ENCODE data around the gene CRACDL. TPM values are rescaled to one million over a fixed set of nuclear protein-coding genes. Genes with fewer than 3 reads are reported as not detected.

The CRACDL gene
- total RNA-seq, 1 experiment from 2014 or later = 1.1 TPM

DNA sequence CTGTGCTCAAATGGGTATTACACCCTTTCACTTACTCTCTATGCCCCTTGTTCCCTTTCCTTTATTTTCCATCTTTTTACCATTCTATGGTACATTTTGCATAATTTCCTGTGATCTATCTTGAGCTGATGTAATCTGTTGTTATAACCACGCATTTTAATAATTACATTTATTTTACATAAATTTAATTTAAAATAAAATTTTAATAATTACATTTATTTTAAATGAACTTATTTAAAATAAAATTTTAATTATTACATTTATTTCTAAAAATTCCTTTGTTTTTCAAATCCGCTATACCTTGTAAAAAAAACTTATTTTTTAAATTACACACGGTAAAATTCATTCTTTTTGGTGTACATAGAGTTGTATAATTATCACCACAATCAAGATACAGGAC lies 93.9 kb downstream of the CRACDL start:
- no peaks in the 10 kb centered on the region for H3K4me1 ChIP-seq
- no peak overlapping the region for H3K4me3 ChIP-seq (ENCODE audit: low read depth, low read length)
- CTCF ChIA-PET = no interaction called here
- Mint-ChIP-seq H3K27me3 (ENCODE audit: insufficient read depth, unreplicated experiment) (no peaks in the 10 kb centered on the region), H3K36me3 (ENCODE audit: insufficient read depth, unreplicated experiment) (no peaks in the 10 kb centered on the region), H3K9me3 (ENCODE audit: unreplicated experiment) (no peaks in the 10 kb centered on the region), H3K27ac (ENCODE audit: unreplicated experiment) (no peak overlapping the region), H3K4me3 (ENCODE audit: unreplicated experiment) (no peak overlapping the region), H3K4me1 (ENCODE audit: low read depth, unreplicated experiment) (no peaks in the 10 kb centered on the region)
- no peaks in the 10 kb centered on the region for H3K36me3 ChIP-seq (ENCODE audit: control insufficient read depth, insufficient read depth, low read length)
- H3K27me3 ChIP-seq (replicated peaks; ENCODE audit: control insufficient read depth, insufficient read depth, low read length) = no peaks in the 10 kb centered on the region
- intact Hi-C loops (cut with micrococcal nuclease; ENCODE audit: unreplicated experiment) = no loop called here
- BruUV-seq (replicated peaks) = no TSS peak
- POLR2A ChIA-PET = no interaction called here
- TF ChIP-seq, protein P1, sequence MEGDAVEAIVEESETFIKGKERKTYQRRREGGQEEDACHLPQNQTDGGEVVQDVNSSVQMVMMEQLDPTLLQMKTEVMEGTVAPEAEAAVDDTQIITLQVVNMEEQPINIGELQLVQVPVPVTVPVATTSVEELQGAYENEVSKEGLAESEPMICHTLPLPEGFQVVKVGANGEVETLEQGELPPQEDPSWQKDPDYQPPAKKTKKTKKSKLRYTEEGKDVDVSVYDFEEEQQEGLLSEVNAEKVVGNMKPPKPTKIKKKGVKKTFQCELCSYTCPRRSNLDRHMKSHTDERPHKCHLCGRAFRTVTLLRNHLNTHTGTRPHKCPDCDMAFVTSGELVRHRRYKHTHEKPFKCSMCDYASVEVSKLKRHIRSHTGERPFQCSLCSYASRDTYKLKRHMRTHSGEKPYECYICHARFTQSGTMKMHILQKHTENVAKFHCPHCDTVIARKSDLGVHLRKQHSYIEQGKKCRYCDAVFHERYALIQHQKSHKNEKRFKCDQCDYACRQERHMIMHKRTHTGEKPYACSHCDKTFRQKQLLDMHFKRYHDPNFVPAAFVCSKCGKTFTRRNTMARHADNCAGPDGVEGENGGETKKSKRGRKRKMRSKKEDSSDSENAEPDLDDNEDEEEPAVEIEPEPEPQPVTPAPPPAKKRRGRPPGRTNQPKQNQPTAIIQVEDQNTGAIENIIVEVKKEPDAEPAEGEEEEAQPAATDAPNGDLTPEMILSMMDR (IDR thresholded peaks at IDR 0.05; ENCODE audit: insufficient read depth in 1 of 2, low read depth in 1 of 2, low read length in 1 of 2, severe bottlenecking in 1 of 2, unreplicated experiment in 1 of 2) = no peak
- DNase-seq = no peak
- H3K9me3 ChIP-seq = no peaks in the 10 kb centered on the region

DNA sequence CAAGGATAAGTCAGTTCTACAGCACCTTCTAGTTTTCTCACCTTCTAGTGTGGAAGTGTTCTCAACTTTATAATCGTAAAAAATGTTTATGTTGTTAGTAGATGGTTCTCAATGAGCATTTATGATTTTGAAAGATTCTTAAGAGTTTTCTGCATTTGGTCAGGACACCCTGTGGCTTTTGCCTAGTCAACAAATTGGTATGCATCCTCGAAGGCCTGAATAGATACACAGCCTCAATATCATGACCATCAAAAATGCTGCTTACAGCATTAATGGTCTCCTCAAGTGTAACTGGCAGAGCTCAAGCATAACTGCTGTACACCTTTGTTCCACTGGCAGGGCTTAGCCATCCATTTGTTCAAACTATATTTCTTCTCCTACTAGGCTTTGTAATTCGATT lies 96.7 kb downstream of the CRACDL start:
- H3K27ac Mint-ChIP-seq (ENCODE audit: unreplicated experiment) = no peak overlapping the region

DNA sequence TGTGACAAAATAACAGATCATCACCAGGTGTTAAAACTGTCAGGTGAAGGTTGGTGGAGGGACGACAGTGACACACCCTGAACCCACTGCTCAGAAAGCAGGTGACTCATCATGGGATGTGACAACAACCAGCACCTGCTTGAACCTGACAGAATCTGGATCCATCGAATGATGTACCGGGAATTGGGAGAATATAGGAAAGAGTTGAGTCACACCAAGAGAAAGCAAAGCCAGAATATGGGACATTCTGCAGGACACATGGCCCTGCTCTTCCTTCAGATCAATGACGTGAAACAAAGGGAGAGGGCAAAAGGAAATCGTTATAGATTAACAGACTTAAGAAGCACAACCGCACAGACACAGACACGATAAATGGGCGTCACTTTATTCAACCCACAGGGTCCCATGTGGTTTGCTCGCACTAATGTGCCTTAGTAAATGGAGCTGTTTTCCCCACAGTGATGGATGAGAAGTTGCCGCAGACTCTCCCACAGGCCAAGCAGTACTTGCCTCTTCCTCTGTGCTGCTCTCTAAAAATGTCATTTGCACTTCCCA lies 100.1 kb downstream of the CRACDL start:
- POLR2A ChIA-PET = interaction anchor here (0.6 kb wide), 1 partner anchor 125 kb away, joined by 4 read pairs; no protein-coding TSS in a partner anchor
- BruUV-seq (replicated peaks) = no TSS peak
- Histone ChIP-seq H3K4me1 (peaks cover 3% of the 10 kb centered on the region; the same call in 1 of the 2 replicates), H3K4me3 (ENCODE audit: low read depth, low read length) (no peak overlapping the region), H3K27me3 (replicated peaks; ENCODE audit: control insufficient read depth, insufficient read depth, low read length) (no peaks in the 10 kb centered on the region), H3K9me3 (no peaks in the 10 kb centered on the region), H3K36me3 (ENCODE audit: control insufficient read depth, insufficient read depth, low read length) (no peaks in the 10 kb centered on the region)
- TF ChIP-seq, protein P1 (IDR thresholded peaks at IDR 0.05; ENCODE audit: insufficient read depth in 1 of 2, low read depth in 1 of 2, low read length in 1 of 2, severe bottlenecking in 1 of 2, unreplicated experiment in 1 of 2) = no peak
- intact Hi-C loops (cut with micrococcal nuclease; ENCODE audit: unreplicated experiment) = loop anchor here (2.0 to 5.0 kb wide), 2 partner anchors 39 to 104 kb away; partner anchors contain the start of gene MGAT4A
- no peaks in the 10 kb centered on the region for H3K27me3 Mint-ChIP-seq (ENCODE audit: insufficient read depth, unreplicated experiment)
- no peaks in the 10 kb centered on the region for H3K36me3 Mint-ChIP-seq (ENCODE audit: insufficient read depth, unreplicated experiment)
- CTCF ChIA-PET = interaction anchor here (1.0 to 1.7 kb wide), 3 partner anchors 40 to 186 kb away, joined by 3 to 10 read pairs (median 10); no protein-coding TSS in a partner anchor
- peaks cover 9% of the 10 kb centered on the region for H3K4me1 Mint-ChIP-seq (ENCODE audit: low read depth, unreplicated experiment)
- H3K27ac Mint-ChIP-seq (ENCODE audit: unreplicated experiment) = no peak overlapping the region
- DNase-seq = no peak
- H3K9me3 Mint-ChIP-seq (ENCODE audit: unreplicated experiment) = no peaks in the 10 kb centered on the region
- H3K4me3 Mint-ChIP-seq (ENCODE audit: unreplicated experiment) = no peak overlapping the region

More for the DNA sequence above, 96.7 kb downstream of the CRACDL start:
- Histone ChIP-seq H3K4me1 (no peaks in the 10 kb centered on the region), H3K36me3 (ENCODE audit: control insufficient read depth, insufficient read depth, low read length) (no peaks in the 10 kb centered on the region), H3K27me3 (replicated peaks; ENCODE audit: control insufficient read depth, insufficient read depth, low read length) (no peaks in the 10 kb centered on the region), H3K9me3 (no peaks in the 10 kb centered on the region), H3K4me3 (ENCODE audit: low read depth, low read length) (no peak overlapping the region)
- intact Hi-C loops (cut with micrococcal nuclease; ENCODE audit: unreplicated experiment) = loop anchor here (5.0 kb wide), 1 partner anchor 107 kb away; the partner anchor contains the start of gene MGAT4A
- H3K4me3 Mint-ChIP-seq (ENCODE audit: unreplicated experiment) = no peak overlapping the region
- H3K4me1 Mint-ChIP-seq (ENCODE audit: low read depth, unreplicated experiment) = no peaks in the 10 kb centered on the region
- POLR2A ChIA-PET = no interaction called here
- TF ChIP-seq, protein P1 (IDR thresholded peaks at IDR 0.05; ENCODE audit: insufficient read depth in 1 of 2, low read depth in 1 of 2, low read length in 1 of 2, severe bottlenecking in 1 of 2, unreplicated experiment in 1 of 2) = no peak
- BruUV-seq (replicated peaks) = no TSS peak
- no peaks in the 10 kb centered on the region for H3K9me3 Mint-ChIP-seq (ENCODE audit: unreplicated experiment)
- no peaks in the 10 kb centered on the region for H3K27me3 Mint-ChIP-seq (ENCODE audit: insufficient read depth, unreplicated experiment)
- no peak for DNase-seq
- CTCF ChIA-PET = no interaction called here
- H3K36me3 Mint-ChIP-seq (ENCODE audit: insufficient read depth, unreplicated experiment) = no peaks in the 10 kb centered on the region
